Caki2 (cell line): ENCODE measurements around the gene PRPF8. TPM values are rescaled to one million over a fixed set of nuclear protein-coding genes. Genes with fewer than 3 reads are reported as not detected.

Experiments used
- DNase-seq: peaks from one replicate; pipeline ENCODE4 v3.0.0-alpha.2; 2015; ENCODE audit warnings: low read depth
- in situ Hi-C: cut with HindIII; loops from 2 replicates; pipeline ENCODE4 v1.10.0; 2016; ENCODE audit warnings: low sequenced_read_pairs, low pct_unique_long_range_greater_than_20kb, mixed read lengths
- total RNA-seq: library from RNA; depleted of rRNA; stranded (reverse); fragments of >200 nt; shearing (Covaris generic); gene quantifications from 2 replicates; pipeline ENCODE4 v1.2.3, GENCODE V29; 2014; ENCODE audit warnings: low replicate concordance; rRNA removed

PRPF8 gene
- total RNA-seq, 1 experiment from 2014 or later: 102 TPM

GRCh38 chr17:1617620-1618174 lies 67.0 kb downstream of the PRPF8 start:
- in situ Hi-C loops: no loop called here
- peak; percentile 86 for DNase-seq

GRCh38 chr17:1616101-1616500 lies 68.6 kb downstream of the PRPF8 start:
- DNase-seq: no peak
- in situ Hi-C loops: no loop called here

- no peak for DNase-seq
- in situ Hi-C loops: no loop called here
Measured at GRCh38 chr17:1612400-1612799, 72.3 kb downstream of the PRPF8 start.

- no peak for DNase-seq
- in situ Hi-C loops: no loop called here
Measured at GRCh38 chr17:1611715-1612114, 73.0 kb downstream of the PRPF8 start.

GRCh38 chr17:1608676-1609075 lies 76.0 kb downstream of the PRPF8 start:
- in situ Hi-C loops: no loop called here
- no peak for DNase-seq

- DNase-seq: no peak
- in situ Hi-C loops: no loop called here
Measured at GRCh38 chr17:1607971-1608320, 76.7 kb downstream of the PRPF8 start.

GRCh38 chr17:1606352-1606985 lies 78.2 kb downstream of the PRPF8 start:
- in situ Hi-C loops: no loop called here
- DNase-seq: no peak

- no peak for DNase-seq
- in situ Hi-C loops: no loop called here
Measured at GRCh38 chr17:1605681-1606351, 78.9 kb downstream of the PRPF8 start.

- in situ Hi-C loops: no loop called here
- DNase-seq: no peak
Measured at GRCh38 chr17:1604831-1605528, 79.7 kb downstream of the PRPF8 start.

- DNase-seq: no peak
- in situ Hi-C loops: no loop called here
Measured at GRCh38 chr17:1601571-1601970, 83.1 kb downstream of the PRPF8 start.

Other genes starting within 250 kb of the PRPF8 start
- 25.4 and 35.3 TPM in 2 replicates for gene CRK, start 228.6 kb downstream of the PRPF8 start, total RNA-seq
- 63.8 and 85.8 TPM in 2 replicates for gene MYO1C, start 192.2 kb downstream of the PRPF8 start, total RNA-seq
- gene INPP5K, start 168.3 kb downstream of the PRPF8 start, total RNA-seq: 24.8 and 33.3 TPM in 2 replicates
- gene PITPNA, start 122.1 kb downstream of the PRPF8 start, total RNA-seq: 6.7 and 24.4 TPM in 2 replicates
- 7.6 and 29.9 TPM in 2 replicates for gene SLC43A2, start 56.0 kb downstream of the PRPF8 start, total RNA-seq
- gene SCARF1, start 39.1 kb downstream of the PRPF8 start, total RNA-seq: 0.34 TPM in 1 of 2 replicates, not detected in the other
- 24.3 and 25.4 TPM in 2 replicates for gene RILP, start 35.0 kb downstream of the PRPF8 start, total RNA-seq
- 0.20 and 1.0 TPM in 2 replicates for gene TLCD2, start 25.5 kb upstream of the PRPF8 start, total RNA-seq
- gene WDR81, start 39.8 kb upstream of the PRPF8 start, total RNA-seq: 2.9 and 3.7 TPM in 2 replicates
- gene SERPINF2, start 58.0 kb upstream of the PRPF8 start, total RNA-seq: 0.14 and 0.68 TPM in 2 replicates
- gene SERPINF1, start 77.2 kb upstream of the PRPF8 start, total RNA-seq: 5.2 TPM in 1 of 2 replicates, not detected in the other
- 4.7 and 18.3 TPM in 2 replicates for gene SMYD4, start 145.0 kb upstream of the PRPF8 start, total RNA-seq
- 62.7 and 68.7 TPM in 2 replicates for gene RPA1, start 145.1 kb upstream of the PRPF8 start, total RNA-seq